DOHH2 (cell line): ENCODE measurements around the gene RTTN.

Source experiments
- EZH2phosphoT487 ChIP-seq: fragments of 200-600 bp; sonication (generic); IDR thresholded peaks from 2 replicates; pipeline ENCODE4 v1.6.1; 2017; ENCODE audit warnings: borderline replicate concordance, mild to moderate bottlenecking, antibody characterized with exemption, low read length, moderate library complexity, mixed read lengths
- TF ChIP-seq, protein P1 (sequence below): fragments of 200-600 bp; sonication (generic); IDR thresholded peaks from one replicate; pipeline ENCODE4 v1.5.1; 2014; ENCODE audit warnings: antibody characterized with exemption, mild to moderate bottlenecking, low read depth, low read length; ENCODE audit not compliant: poor library complexity, severe bottlenecking

DNA sequence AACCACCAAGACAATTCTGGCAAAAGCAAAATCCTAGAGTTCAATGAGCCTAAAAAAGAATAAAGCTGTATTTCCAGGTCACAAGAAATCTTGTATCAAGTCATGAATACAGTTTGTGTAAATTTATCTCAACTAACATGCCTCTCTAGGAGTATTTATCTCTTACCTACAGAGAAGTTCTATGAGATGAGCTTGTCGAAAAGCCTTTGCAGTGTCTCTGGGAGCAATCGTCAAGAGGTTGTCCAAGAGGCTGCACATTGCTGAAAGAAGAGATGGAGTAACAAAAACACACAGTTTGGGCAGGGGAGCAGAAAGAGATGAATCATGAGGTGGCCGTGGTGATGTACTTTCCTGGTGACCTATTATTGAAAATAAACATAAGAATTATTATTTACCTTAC lies 145.8 kb downstream of the RTTN start:
- TF ChIP-seq EZH2phosphoT487: no peak
- TF ChIP-seq, protein P1, sequence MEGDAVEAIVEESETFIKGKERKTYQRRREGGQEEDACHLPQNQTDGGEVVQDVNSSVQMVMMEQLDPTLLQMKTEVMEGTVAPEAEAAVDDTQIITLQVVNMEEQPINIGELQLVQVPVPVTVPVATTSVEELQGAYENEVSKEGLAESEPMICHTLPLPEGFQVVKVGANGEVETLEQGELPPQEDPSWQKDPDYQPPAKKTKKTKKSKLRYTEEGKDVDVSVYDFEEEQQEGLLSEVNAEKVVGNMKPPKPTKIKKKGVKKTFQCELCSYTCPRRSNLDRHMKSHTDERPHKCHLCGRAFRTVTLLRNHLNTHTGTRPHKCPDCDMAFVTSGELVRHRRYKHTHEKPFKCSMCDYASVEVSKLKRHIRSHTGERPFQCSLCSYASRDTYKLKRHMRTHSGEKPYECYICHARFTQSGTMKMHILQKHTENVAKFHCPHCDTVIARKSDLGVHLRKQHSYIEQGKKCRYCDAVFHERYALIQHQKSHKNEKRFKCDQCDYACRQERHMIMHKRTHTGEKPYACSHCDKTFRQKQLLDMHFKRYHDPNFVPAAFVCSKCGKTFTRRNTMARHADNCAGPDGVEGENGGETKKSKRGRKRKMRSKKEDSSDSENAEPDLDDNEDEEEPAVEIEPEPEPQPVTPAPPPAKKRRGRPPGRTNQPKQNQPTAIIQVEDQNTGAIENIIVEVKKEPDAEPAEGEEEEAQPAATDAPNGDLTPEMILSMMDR: no peak
